ENCODE results near the gene ITPR1.

DNA sequence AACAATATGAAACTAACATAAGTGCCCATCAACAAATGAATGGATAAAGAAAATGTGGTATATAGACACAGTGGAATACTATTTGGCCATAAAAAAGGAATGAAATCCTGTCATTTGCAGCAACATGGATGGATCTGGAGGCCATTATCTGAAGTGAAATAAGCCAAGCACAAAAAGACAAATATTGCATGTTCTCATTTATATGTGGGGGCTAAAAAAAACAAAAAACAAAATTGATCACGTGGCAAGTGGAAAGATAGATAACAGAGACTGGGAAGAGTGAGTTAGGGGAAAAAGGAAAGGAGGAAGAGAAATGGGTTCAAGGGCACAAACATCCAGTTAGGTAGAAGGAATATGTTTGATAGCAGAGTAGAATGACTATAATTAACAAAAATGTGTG is 330.2 kb downstream of the ITPR1 start:
- TF ChIP-seq BMI1 (IDR thresholded peaks at IDR 0.05; ENCODE audit: borderline replicate concordance) (no peak), HDGF (IDR thresholded peaks at IDR 0.05) (no peak), SMC3 (IDR thresholded peaks at IDR 0.05; ENCODE audit: borderline replicate concordance, low read length) (no peak)

Data from GM12878 (cell line).